ENCODE data around the gene KCNIP3. TPM values are rescaled to one million over a fixed set of nuclear protein-coding genes. Genes with fewer than 3 reads are reported as not detected.

The KCNIP3 gene
- total RNA-seq, 1 experiment from 2014 or later = 4.5 TPM

- ChIA-PET POLR2A (ENCODE audit: unreplicated experiment) (no interaction called here), CTCF (no interaction called here)
- no peak for TF ChIP-seq CTCF (conservative IDR thresholded peaks at IDR 0.05)
- no peak for TF ChIP-seq EZH2 (IDR thresholded peaks at IDR 0.05; ENCODE audit: low read depth)
- H3K27me3 ChIP-seq (ENCODE audit: insufficient read depth, low read depth) = peaks cover 12% of the 10 kb centered on the region; the same call in 1 of the 2 replicates
- H3K27ac ChIP-seq = no peak overlapping the region
- no peaks in the 10 kb centered on the region for H3K9me2 ChIP-seq (ENCODE audit: insufficient read depth)
- H3K9me3 ChIP-seq (ENCODE audit: insufficient read depth, low read depth) = no peaks in the 10 kb centered on the region
- no peaks in the 10 kb centered on the region for H3K36me3 ChIP-seq (ENCODE audit: low read depth)
- no peak overlapping the region for H2AFZ ChIP-seq
- BruUV-seq (replicated peaks) = no TSS peak
- H3K4me2 ChIP-seq = no peak overlapping the region
- DNase-seq = no peak
- no peak overlapping the region for H3K4me3 ChIP-seq
- H3F3A ChIP-seq (ENCODE audit: insufficient read depth, low read depth) = no peaks in the 10 kb centered on the region
- H3K4me1 ChIP-seq (replicated peaks; ENCODE audit: insufficient read depth) = 0 out of 2 replicates have a peak, but pooled peaks cover 4% of the 10 kb centered on the region
- H3K79me2 ChIP-seq (ENCODE audit: low read depth) = no peaks in the 10 kb centered on the region
- intact Hi-C loops (cut with micrococcal nuclease; ENCODE audit: unreplicated experiment) = no loop called here
- no peaks in the 10 kb centered on the region for H4K20me1 ChIP-seq (ENCODE audit: insufficient read depth)
These were observed 93.8 kb downstream of the KCNIP3 start for GRCh38 chr2:95390881-95391321.

- POLR2A ChIA-PET (ENCODE audit: unreplicated experiment) = no interaction called here
- Histone ChIP-seq H3K36me3 (ENCODE audit: low read depth) (no peaks in the 10 kb centered on the region), H2AFZ (no peak overlapping the region), H3K4me2 (no peak overlapping the region), H3K4me3 (no peak overlapping the region), H4K20me1 (ENCODE audit: insufficient read depth) (no peaks in the 10 kb centered on the region), H3K27me3 (ENCODE audit: insufficient read depth, low read depth) (peaks cover 8% of the 10 kb centered on the region; the same call in 1 of the 2 replicates), H3K9me2 (ENCODE audit: insufficient read depth) (no peaks in the 10 kb centered on the region), H3F3A (ENCODE audit: insufficient read depth, low read depth) (no peaks in the 10 kb centered on the region), H3K4me1 (replicated peaks; ENCODE audit: insufficient read depth) (0 out of 2 replicates have a peak, but pooled peaks cover 4% of the 10 kb centered on the region), H3K9me3 (ENCODE audit: insufficient read depth, low read depth) (no peaks in the 10 kb centered on the region), H3K79me2 (ENCODE audit: low read depth) (no peaks in the 10 kb centered on the region), H3K27ac (no peak overlapping the region)
- BruUV-seq (replicated peaks) = no TSS peak
- no peak for DNase-seq
- intact Hi-C loops (cut with micrococcal nuclease; ENCODE audit: unreplicated experiment) = no loop called here
- TF ChIP-seq CTCF (conservative IDR thresholded peaks at IDR 0.05) (no peak), EZH2 (IDR thresholded peaks at IDR 0.05; ENCODE audit: low read depth) (no peak)
- CTCF ChIA-PET = no interaction called here
These were observed 94.6 kb downstream of the KCNIP3 start for GRCh38 chr2:95391641-95392310.

- POLR2A ChIA-PET (ENCODE audit: unreplicated experiment) = no interaction called here
- intact Hi-C loops (cut with micrococcal nuclease; ENCODE audit: unreplicated experiment) = no loop called here
- Histone ChIP-seq H3K4me2 (no peak overlapping the region), H3K9me3 (ENCODE audit: insufficient read depth, low read depth) (no peaks in the 10 kb centered on the region), H3F3A (ENCODE audit: insufficient read depth, low read depth) (no peaks in the 10 kb centered on the region), H3K79me2 (ENCODE audit: low read depth) (no peaks in the 10 kb centered on the region), H3K4me1 (replicated peaks; ENCODE audit: insufficient read depth) (0 out of 2 replicates have a peak, but pooled peaks cover 4% of the 10 kb centered on the region), H3K9me2 (ENCODE audit: insufficient read depth) (no peaks in the 10 kb centered on the region), H3K36me3 (ENCODE audit: low read depth) (no peaks in the 10 kb centered on the region), H3K27ac (no peak overlapping the region), H3K4me3 (no peak overlapping the region), H3K27me3 (ENCODE audit: insufficient read depth, low read depth) (peaks cover 5% of the 10 kb centered on the region; the same call in 1 of the 2 replicates), H2AFZ (no peak overlapping the region), H4K20me1 (ENCODE audit: insufficient read depth) (no peaks in the 10 kb centered on the region)
- no peak for TF ChIP-seq EZH2 (IDR thresholded peaks at IDR 0.05; ENCODE audit: low read depth)
- no peak for TF ChIP-seq CTCF (conservative IDR thresholded peaks at IDR 0.05)
- no TSS peak for BruUV-seq (replicated peaks)
- no peak for DNase-seq
- CTCF ChIA-PET = no interaction called here
These were observed 95.2 kb downstream of the KCNIP3 start for GRCh38 chr2:95392320-95392719.
